Measurements from ENCODE around the gene LRBA.

- TF ChIP-seq, protein P1, sequence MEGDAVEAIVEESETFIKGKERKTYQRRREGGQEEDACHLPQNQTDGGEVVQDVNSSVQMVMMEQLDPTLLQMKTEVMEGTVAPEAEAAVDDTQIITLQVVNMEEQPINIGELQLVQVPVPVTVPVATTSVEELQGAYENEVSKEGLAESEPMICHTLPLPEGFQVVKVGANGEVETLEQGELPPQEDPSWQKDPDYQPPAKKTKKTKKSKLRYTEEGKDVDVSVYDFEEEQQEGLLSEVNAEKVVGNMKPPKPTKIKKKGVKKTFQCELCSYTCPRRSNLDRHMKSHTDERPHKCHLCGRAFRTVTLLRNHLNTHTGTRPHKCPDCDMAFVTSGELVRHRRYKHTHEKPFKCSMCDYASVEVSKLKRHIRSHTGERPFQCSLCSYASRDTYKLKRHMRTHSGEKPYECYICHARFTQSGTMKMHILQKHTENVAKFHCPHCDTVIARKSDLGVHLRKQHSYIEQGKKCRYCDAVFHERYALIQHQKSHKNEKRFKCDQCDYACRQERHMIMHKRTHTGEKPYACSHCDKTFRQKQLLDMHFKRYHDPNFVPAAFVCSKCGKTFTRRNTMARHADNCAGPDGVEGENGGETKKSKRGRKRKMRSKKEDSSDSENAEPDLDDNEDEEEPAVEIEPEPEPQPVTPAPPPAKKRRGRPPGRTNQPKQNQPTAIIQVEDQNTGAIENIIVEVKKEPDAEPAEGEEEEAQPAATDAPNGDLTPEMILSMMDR (IDR thresholded peaks at IDR 0.05) = no peak
- TF ChIP-seq POLR2A (IDR thresholded peaks at IDR 0.05) = no peak
Observed at GRCh38 chr4:150593996-150594395, 421.1 kb downstream of the LRBA start.
